Measurements from ENCODE around the gene TASOR.
"Not testable (repeated sequence)": the region's sequence is repeated elsewhere in the genome, so short reads cannot be mapped to it uniquely, and the experiment has no call there.

The TASOR gene, protein sequence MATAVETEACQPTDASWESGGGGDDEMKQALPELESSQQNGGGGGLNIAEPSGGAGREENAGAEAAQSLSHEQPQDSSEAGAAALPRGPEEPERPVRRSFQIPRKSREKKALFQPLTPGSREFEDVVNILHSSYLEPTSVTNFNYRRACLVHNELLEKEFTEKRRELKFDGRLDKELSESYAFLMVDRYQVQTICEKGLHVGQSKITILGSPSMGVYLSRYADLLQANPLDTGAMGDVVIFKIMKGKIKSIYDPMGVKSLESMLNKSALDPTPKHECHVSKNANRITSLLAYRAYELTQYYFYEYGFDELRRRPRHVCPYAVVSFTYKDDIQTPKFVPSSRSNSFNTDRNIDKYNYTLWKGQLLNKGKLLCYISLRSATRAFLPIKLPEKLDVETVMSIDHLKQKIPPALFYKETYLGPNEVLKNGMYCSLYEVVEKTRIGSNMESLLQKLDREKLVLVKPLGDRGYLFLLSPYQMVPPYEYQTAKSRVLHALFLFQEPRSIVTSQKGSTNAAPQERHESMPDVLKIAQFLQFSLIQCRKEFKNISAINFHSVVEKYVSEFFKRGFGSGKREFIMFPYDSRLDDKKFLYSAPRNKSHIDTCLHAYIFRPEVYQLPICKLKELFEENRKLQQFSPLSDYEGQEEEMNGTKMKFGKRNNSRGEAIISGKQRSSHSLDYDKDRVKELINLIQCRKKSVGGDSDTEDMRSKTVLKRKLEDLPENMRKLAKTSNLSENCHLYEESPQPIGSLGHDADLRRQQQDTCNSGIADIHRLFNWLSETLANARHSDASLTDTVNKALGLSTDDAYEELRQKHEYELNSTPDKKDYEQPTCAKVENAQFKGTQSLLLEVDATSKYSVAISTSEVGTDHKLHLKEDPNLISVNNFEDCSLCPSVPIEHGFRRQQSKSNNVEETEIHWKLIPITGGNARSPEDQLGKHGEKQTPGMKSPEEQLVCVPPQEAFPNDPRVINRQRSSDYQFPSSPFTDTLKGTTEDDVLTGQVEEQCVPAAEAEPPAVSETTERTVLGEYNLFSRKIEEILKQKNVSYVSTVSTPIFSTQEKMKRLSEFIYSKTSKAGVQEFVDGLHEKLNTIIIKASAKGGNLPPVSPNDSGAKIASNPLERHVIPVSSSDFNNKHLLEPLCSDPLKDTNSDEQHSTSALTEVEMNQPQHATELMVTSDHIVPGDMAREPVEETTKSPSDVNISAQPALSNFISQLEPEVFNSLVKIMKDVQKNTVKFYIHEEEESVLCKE (N-terminal part only)

GRCh38 chr3:56683122-56683817 is at the start of gene TASOR:
TASOR (minus strand) TSS chr3:56683265; CDS start chr3:56683006, 259 bp downstream.
- no peak for DNase-seq

DNA sequence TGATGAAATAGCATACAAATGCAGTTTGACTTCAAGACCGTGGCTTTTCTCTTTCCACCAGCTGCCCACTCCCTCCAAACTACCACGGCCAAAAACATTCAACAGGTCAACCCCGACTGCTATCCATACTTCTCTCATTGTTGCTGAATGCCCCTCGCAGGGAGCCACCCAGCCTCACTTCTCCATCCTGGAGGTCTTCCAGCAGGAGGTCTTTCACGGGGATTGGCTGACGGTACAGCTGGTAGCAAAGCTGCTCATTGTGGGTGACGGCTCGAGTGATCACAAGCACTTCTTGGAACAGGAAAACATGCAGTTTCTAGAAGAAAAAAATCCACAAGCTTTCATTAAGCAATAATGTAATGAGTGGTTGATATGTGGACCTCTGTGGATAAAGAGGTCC is 49.0 kb upstream of the TASOR start:
- DNase-seq, result no peak

- no peak for DNase-seq
Measured at GRCh38 chr3:56725175-56725574, 42.1 kb upstream of the TASOR start.

- no peak for DNase-seq
Measured at GRCh38 chr3:56724676-56725075, 41.6 kb upstream of the TASOR start.

GRCh38 chr3:56720849-56721248 is 37.8 kb upstream of the TASOR start:
- no peak for DNase-seq

- not testable (repeated sequence) for DNase-seq
Measured at GRCh38 chr3:56718809-56719208, 35.7 kb upstream of the TASOR start.

DNA sequence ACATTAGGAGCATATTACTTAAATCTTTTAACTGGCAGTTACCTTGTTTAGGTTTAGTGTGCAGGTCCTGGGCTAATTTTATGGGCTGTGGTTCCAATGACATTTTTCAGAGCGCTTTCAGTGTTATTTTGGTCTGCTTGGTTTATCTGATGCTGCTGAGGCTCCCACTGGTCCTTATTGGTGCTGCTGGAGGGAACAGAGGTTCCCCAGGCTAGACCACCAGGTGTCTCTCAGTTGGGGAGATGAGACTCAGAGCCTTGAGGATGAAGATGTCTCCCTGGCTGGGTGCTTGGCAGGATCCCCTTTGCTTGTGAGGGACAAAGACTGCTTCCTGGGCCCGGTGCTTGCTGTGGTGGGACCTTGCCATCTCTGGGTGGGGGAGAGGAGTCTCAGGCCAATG is 28.3 kb upstream of the TASOR start:
- no peak for DNase-seq

DNA sequence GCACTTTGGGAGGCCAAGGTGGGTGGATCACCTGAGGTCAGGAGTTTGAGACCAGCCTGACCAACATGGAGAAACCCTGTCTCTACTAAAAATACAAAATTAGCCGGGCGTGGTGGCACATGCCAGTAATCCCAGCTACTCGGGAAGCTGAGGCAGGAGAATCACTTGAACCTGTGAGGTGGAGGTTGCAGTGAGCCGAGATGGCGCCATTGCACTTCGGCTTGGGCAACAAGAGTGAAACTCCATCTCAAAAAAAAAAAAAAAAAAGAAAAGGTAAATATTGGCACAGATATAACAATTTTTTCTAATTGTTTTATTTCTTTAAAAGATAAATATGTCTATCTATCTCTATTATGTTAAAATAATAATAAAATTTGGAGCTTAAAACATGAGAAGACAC is 24.3 kb upstream of the TASOR start:
- not testable (repeated sequence) for DNase-seq

DNA sequence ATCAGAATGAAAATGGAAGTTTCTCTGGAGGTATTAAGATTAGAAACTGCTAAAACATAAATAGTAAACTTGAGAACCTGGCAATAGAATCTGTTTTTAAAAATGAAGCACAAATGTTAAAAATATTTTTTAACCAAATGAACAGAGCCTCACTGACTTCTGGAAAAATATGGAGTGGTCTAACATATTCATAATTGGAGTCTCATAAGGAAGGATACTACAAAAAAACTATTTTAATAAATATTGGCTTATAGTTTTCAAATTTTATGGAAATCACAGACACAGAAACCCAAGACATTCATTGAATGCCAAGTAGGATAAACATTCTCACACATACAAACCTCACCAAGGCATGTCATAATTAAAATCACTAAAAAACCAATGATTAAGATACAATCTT is 23.6 kb upstream of the TASOR start:
- no peak for DNase-seq

GRCh38 chr3:56704706-56705105 is 21.6 kb upstream of the TASOR start:
- no peak for DNase-seq

- DNase-seq, result peak; percentile 20
Measured at GRCh38 chr3:56702490-56703315, 19.6 kb upstream of the TASOR start.

- DNase-seq, result no peak
Measured at GRCh38 chr3:56700151-56700550, 17.1 kb upstream of the TASOR start.

DNA sequence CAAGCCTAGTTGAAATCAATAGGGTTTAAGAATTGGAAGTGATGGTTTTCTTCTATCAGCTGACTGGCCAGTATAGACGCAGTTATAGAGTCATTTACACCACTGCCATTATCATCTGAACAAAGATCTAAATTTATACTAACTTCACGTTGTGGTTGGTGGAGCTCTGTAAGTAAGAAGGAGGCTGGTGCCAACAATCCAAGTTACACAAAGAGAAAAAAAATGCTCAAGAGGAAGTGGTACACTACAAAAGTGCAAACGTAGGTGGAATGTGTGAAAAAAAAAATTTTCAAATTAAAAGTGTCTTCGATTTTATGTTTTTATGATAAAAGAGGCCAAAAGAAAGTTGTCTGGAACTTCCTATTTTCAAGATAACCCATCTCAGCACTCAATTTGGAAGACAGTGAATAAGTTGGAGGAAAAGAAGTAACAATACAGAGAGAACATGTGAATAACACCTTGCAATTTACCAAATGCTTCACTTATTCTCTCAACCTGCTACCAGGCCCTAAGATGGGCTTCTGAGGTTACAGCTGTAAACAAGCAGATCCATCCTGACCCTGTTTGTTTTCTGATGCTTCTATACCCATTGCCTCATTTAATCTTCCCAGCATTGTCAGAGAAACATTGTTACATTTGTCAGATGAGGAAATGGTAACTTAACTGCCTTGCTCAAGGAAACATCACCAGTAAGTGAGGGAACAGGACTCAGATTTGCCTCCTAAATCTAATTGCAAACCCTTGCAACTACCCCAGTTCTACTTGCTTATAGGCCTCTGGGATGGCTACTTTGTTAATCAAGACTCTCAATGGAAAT is 12.0 kb upstream of the TASOR start:
- no peak for DNase-seq

- DNase-seq, result no peak
Measured at GRCh38 chr3:56693750-56694149, 10.7 kb upstream of the TASOR start.

GRCh38 chr3:56692520-56693433 is 9.7 kb upstream of the TASOR start:
- DNase-seq, result not testable (repeated sequence)

DNA sequence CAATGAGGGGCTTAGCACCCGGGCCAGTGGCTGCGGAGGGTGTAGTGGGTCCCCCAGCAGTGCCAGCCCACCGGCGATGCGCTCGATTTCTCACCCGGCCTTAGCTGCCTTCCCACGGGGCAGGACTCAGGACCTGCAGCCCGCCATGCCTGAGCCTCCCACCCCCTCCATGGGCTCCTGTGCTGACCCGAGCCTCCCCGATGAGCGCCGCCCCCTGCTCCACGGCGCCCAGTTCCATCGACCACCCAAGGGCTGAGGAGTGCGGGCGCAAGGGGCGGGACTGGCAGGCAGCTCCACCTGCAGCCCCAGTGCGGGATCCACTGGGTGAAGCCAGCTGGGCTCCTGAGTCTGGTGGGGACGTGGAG is 8.9 kb upstream of the TASOR start:
- DNase-seq, result not testable (repeated sequence)

- no peak for DNase-seq
Measured at GRCh38 chr3:56691165-56692000, 8.3 kb upstream of the TASOR start.

DNA sequence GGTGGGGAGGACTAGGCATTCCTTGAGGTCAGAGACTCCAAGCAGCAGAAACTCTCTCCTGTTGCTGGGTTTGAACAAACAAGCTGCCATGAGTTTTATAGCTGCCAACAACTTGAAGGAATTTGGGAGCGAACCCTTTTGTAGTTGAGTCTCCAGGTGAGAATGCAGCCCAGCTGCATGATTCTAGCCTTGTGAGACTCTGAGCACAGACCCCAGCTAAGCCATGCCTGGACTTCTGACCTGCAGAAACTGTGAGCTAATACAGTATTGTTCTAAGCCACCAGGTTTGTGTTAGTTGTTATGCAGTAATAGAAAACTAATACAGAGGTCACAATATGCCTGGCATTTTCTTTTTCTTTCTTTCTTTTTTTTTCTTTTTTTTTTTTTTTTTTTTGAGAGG is 6.2 kb upstream of the TASOR start:
- DNase-seq, result no peak

DNA sequence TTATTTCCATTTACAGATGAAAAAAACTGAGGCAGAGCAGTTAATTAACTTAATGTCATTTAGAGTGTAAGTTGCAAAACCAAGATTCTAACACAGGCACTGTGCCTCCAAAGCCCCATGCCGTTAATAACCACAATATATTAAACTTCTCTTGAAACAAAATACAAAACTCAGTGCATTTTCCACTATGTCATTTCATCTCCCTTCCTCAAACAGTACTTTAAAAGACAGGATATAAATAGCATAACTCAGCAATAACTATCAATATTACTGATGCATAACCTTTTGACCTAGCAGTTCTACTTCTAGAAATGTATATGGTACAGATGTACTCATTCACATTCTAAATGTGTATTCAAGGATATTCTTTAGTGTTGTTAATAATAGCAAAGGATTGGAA is 5.1 kb upstream of the TASOR start:
- no peak for DNase-seq

All from NCI-H1694 treated with DMSO at 0.1 percent for 48 hours (cell line).